IMR-90 (cell line): ENCODE results near the gene CTDP1. TPM values are rescaled to one million over a fixed set of nuclear protein-coding genes. Genes with fewer than 3 reads are reported as not detected.
"Not testable (repeated sequence)": the region's sequence is repeated elsewhere in the genome, so short reads cannot be mapped to it uniquely, and the experiment has no call there.

ENCODE experiments used
- ATAC-seq: fragments of 200-7000 bp; cut with Tn5 transposase; 2 replicates; pipeline ENCODE4 v1.9.1; 2020; ENCODE audit warnings: low read depth, mild to moderate bottlenecking, moderate library complexity
- BruUV-seq: library from RNA; stranded (reverse); fragments of 400-500 nt; replicated peaks from 2 replicates; lab custom pipeline; 2021; lab: Mats Ljungman, UMichigan
- CTCF ChIA-PET: fragments of 300-600 bp; formaldehyde crosslinking; extraction: SDS; loops from one replicate; lab custom pipeline; 2021; ENCODE audit warnings: antibody characterized with exemption; lab: Yijun Ruan, JAX
- POLR2A ChIA-PET: fragments of 300-600 bp; sonication (Branson Sonifier 250); formaldehyde crosslinking; loops from one replicate; lab custom pipeline; 2022; ENCODE audit warnings: antibody characterized with exemption; ENCODE audit not compliant: unreplicated experiment; lab: Charles Lee
- DNase-seq: peaks from one replicate; pipeline ENCODE4 v3.0.0; 2013
- H2AFZ ChIP-seq: replicated peaks from 2 replicates; pipeline ENCODE3; 2013; ENCODE audit warnings: low read length, mild to moderate bottlenecking; ENCODE audit not compliant: poor library complexity
- H2AK5ac ChIP-seq: 2 replicates; pipeline ENCODE4 v1.6.1; 2013; ENCODE audit warnings: low read depth, low read length, inconsistent platforms
- H2AK9ac ChIP-seq: replicated peaks from 2 replicates; pipeline ENCODE3; 2013; ENCODE audit warnings: mild to moderate bottlenecking, low read depth, low read length, moderate library complexity; ENCODE audit not compliant: poor library complexity
- H2BK120ac ChIP-seq: 2 replicates; pipeline ENCODE4 v1.6.1; 2013; ENCODE audit warnings: low read depth, low read length, inconsistent platforms
- H2BK15ac ChIP-seq: 3 replicates; pipeline ENCODE4 v1.6.1; 2013; ENCODE audit warnings: low read depth, low read length, inconsistent platforms
- H2BK20ac ChIP-seq: 2 replicates; pipeline ENCODE4 v1.6.1; 2013; ENCODE audit warnings: low read depth, mild to moderate bottlenecking, inconsistent platforms, low read length, moderate library complexity
- H2BK5ac ChIP-seq: 2 replicates; pipeline ENCODE4 v1.6.1; 2013; ENCODE audit warnings: mild to moderate bottlenecking, low read depth, low read length, inconsistent platforms; ENCODE audit not compliant: poor library complexity, severe bottlenecking
- H3K14ac ChIP-seq: replicated peaks from 2 replicates; pipeline ENCODE4 v1.6.1; 2013; ENCODE audit warnings: low read depth, low read length, inconsistent platforms
- H3K18ac ChIP-seq: 2 replicates; pipeline ENCODE4 v1.6.1; 2013; ENCODE audit warnings: low read depth, low read length, control low read depth
- H3K23ac ChIP-seq: 2 replicates; pipeline ENCODE4 v1.6.1; 2013; ENCODE audit warnings: low read depth, low read length, inconsistent platforms
- H3K27ac ChIP-seq: 2 replicates; pipeline ENCODE4 v1.5.1; 2013; ENCODE audit warnings: mild to moderate bottlenecking, control low read depth, low read length; ENCODE audit not compliant: insufficient read depth
- H3K27me3 ChIP-seq: 2 replicates; pipeline ENCODE4 v1.6.1; 2013; ENCODE audit warnings: low read length; ENCODE audit not compliant: control insufficient read depth, insufficient read depth
- H3K36me3 ChIP-seq: 2 replicates; pipeline ENCODE4 v1.6.1; 2013; ENCODE audit warnings: low read length, mixed read lengths; ENCODE audit not compliant: control insufficient read depth, insufficient read depth
- H3K4ac ChIP-seq: 2 replicates; pipeline ENCODE4 v1.6.1; 2013; ENCODE audit warnings: low read depth, low read length, inconsistent platforms
- H3K4me1 ChIP-seq: 2 replicates; pipeline ENCODE4 v1.6.1; 2013; ENCODE audit warnings: low read length, mixed read lengths; ENCODE audit not compliant: control insufficient read depth, insufficient read depth
- H3K4me2 ChIP-seq: 2 replicates; pipeline ENCODE4 v1.6.1; 2013; ENCODE audit warnings: low read depth, mild to moderate bottlenecking, control low read depth, low read length, moderate library complexity
- H3K4me3 ChIP-seq: 2 replicates; pipeline ENCODE4 v1.5.1; 2013; ENCODE audit warnings: low read depth, mild to moderate bottlenecking, control low read depth, low read length, moderate library complexity; ENCODE audit not compliant: insufficient read depth
- H3K56ac ChIP-seq: 2 replicates; pipeline ENCODE4 v1.6.1; 2013; ENCODE audit warnings: low read length, inconsistent platforms; ENCODE audit not compliant: insufficient read depth; ENCODE audit errors: extremely low read depth
- H3K79me1 ChIP-seq, 2 experiments: 2 replicates each; pipeline ENCODE4 v1.6.1; 2013; ENCODE audit warnings: low read length in 2 of 2, inconsistent platforms in 1 of 2, low read depth in 1 of 2
- H3K9ac ChIP-seq: 2 replicates; pipeline ENCODE4 v1.6.1; 2013; ENCODE audit warnings: low read depth, low read length, control low read depth
- H3K9me1 ChIP-seq: 2 replicates; pipeline ENCODE4 v1.6.1; 2013; ENCODE audit warnings: low read length, inconsistent platforms; ENCODE audit not compliant: insufficient read depth
- H3K9me3 ChIP-seq: 2 replicates; pipeline ENCODE4 v1.6.1; 2013; ENCODE audit warnings: low read length; ENCODE audit not compliant: control insufficient read depth, insufficient read depth
- H4K20me1 ChIP-seq: 2 replicates; pipeline ENCODE4 v1.6.1; 2013; ENCODE audit warnings: low read length, inconsistent platforms; ENCODE audit not compliant: insufficient read depth
- H4K5ac ChIP-seq: 2 replicates; pipeline ENCODE4 v1.6.1; 2013; ENCODE audit warnings: mild to moderate bottlenecking, low read depth, low read length, control low read depth
- H4K8ac ChIP-seq, 2 experiments: 2 replicates each; pipeline ENCODE4 v1.6.1; 2013; ENCODE audit warnings: low read depth in 2 of 2, low read length in 2 of 2, control low read depth in 1 of 2, inconsistent platforms in 1 of 2
- H4K91ac ChIP-seq: 2 replicates; pipeline ENCODE4 v1.6.1; 2013; ENCODE audit warnings: low read depth, low read length, inconsistent platforms; ENCODE audit not compliant: insufficient read depth
- whole genome bisulfite sequencing, 2 experiments: methylation state at CpG; one replicate each; pipeline versions ENCODE4 v1.1.5 to v1.1.7; 2013; ENCODE audit warnings: missing lambda C conversion rate in 2 of 2; ENCODE audit not compliant: insufficient read length in 1 of 2; ENCODE audit errors: extremely low coverage in 2 of 2; 5-methylcytosine and 5-hydroxymethylcytosine counted together
- dilution Hi-C: fragments of 300-500 bp; cut with HindIII; formaldehyde crosslinking; loops from one replicate; pipeline ENCODE4 v1.14.3; 2018; ENCODE audit warnings: low sequenced_read_pairs; ENCODE audit not compliant: unreplicated experiment
- in situ Hi-C: fragments of 300-500 bp; cut with MboI; formaldehyde crosslinking; loops from 3 replicates; pipeline ENCODE4 v1.14.3; 2019; ENCODE audit warnings: low sequenced_read_pairs, inconsistent platforms, mixed read lengths
- intact Hi-C: fragments of 100-400 bp; cut with micrococcal nuclease; formaldehyde crosslinking; loops from 2 replicates; pipeline ENCODE4 v1.10.0; 2022
- polyA plus RNA-seq, 3 experiments: library from polyadenylated mRNA; depleted of rRNA; stranded (reverse); fragments of >200 nt; gene quantifications; 2 replicates each; pipeline ENCODE4 v1.2.3, GENCODE V29; 2012; ENCODE audit warnings: low replicate concordance in 1 of 3
- total RNA-seq: library from RNA; depleted of rRNA; stranded (reverse); fragments of >200 nt; gene quantifications from 2 replicates; pipeline ENCODE4 v1.2.3, GENCODE V29; 2012

Gene CTDP1
- total and polyA plus RNA-seq, 2 of the 4 experiments (the other 2 are of a cell fraction): 13.4 to 17.6 TPM

DNA sequence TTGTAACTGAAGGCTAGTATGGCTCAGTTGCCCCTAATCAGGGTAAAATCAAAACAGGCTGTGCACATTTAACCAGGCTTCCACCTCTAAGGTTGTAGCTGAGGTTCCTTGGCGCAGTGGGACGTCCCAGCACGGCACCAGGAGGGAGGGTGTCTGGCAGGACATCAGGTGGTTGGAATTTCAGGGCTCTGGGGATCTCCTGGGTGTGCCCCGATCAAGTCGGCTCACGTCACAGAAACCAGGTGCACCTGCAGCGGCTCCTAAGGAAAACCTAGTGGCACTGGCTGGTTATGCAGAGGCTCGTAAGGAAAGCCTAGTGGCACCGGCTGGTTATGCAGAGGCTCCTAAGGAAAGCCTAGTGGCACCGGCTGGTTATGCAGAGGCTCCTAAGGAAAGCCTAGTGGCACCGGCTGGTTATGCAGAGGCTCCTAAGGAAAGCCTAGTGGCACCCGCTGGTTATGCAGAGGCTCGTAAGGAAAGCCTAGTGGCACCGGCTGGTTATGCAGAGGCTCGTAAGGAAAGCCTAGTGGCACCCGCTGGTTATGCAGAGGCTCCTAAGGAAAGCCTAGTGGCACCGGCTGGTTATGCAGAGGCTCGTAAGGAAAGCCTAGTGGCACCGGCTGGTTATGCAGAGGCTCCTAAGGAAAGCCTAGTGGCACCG is 72.4 kb downstream of the CTDP1 start:
- H3K4ac ChIP-seq, H3K4me3 ChIP-seq, intact Hi-C loops, DNase-seq, H4K91ac ChIP-seq, dilution Hi-C loops, BruUV-seq, H3K4me1 ChIP-seq, H2BK20ac ChIP-seq, H3K9ac ChIP-seq, H3K9me3 ChIP-seq, H2AFZ ChIP-seq, POLR2A ChIA-PET, H2BK120ac ChIP-seq, H4K8ac ChIP-seq, H3K23ac ChIP-seq, H2AK5ac ChIP-seq, H2BK15ac ChIP-seq, H3K27ac ChIP-seq, H3K18ac ChIP-seq, H3K56ac ChIP-seq, H3K14ac ChIP-seq, H2AK9ac ChIP-seq, in situ Hi-C loops, CTCF ChIA-PET, H3K27me3 ChIP-seq, H2BK5ac ChIP-seq, H3K9me1 ChIP-seq, H4K5ac ChIP-seq, ATAC-seq, H4K20me1 ChIP-seq, H3K4me2 ChIP-seq: not testable (repeated sequence)
- WGBS, 2 experiments: 93% methylated on average over 3 of the region's 20 CpGs; no CpG with 5 or more reads in 1 of the 2 experiments
- Histone ChIP-seq H3K36me3 (peaks cover 35% of the 10 kb centered on the region), H3K79me1 (peaks cover 6 to 11% of the 10 kb centered on the region in 2 experiments; a peak in 1 of 4 replicates)

- H2BK15ac ChIP-seq, H2AFZ ChIP-seq, H3K18ac ChIP-seq, in situ Hi-C loops, H3K79me1 ChIP-seq, H2BK120ac ChIP-seq, H4K91ac ChIP-seq, intact Hi-C loops, H3K9me1 ChIP-seq, POLR2A ChIA-PET, H4K20me1 ChIP-seq, H3K56ac ChIP-seq, ATAC-seq, H3K4me1 ChIP-seq, H3K14ac ChIP-seq, H2BK20ac ChIP-seq, H2AK9ac ChIP-seq, H3K4me3 ChIP-seq, H3K27me3 ChIP-seq, H2AK5ac ChIP-seq, H3K9ac ChIP-seq, H4K8ac ChIP-seq, H3K27ac ChIP-seq, H3K4ac ChIP-seq, H3K4me2 ChIP-seq, dilution Hi-C loops, H4K5ac ChIP-seq, H3K23ac ChIP-seq, BruUV-seq, CTCF ChIA-PET, H2BK5ac ChIP-seq, H3K9me3 ChIP-seq, DNase-seq: not testable (repeated sequence)
- H3K36me3 ChIP-seq: peaks cover 32% of the 10 kb centered on the region
- no CpG with 5 or more reads among the region's 8 CpGs for WGBS, 2 experiments
Observed at GRCh38 chr18:79752946-79753345, 73.3 kb downstream of the CTDP1 start.
